Thyroid gland (tissue), 4 donors: ENCODE results near the gene DPYD. TPM values are rescaled to one million over a fixed set of nuclear protein-coding genes. Genes with fewer than 3 reads are reported as not detected.

Experiments used
- DNase-seq, 2 donors: peaks; one replicate each; pipeline ENCODE4 v3.0.0-alpha.2; 2019
- H3K27ac ChIP-seq, 3 donors: fragments of 200-600 bp; sonication (generic); 1 replicate in 2 of 3; 2 replicates in 1 of 3; pipeline ENCODE4 v1.5.1; 2016 to 2019; ENCODE audit warnings: mild to moderate bottlenecking in 1 of 3, moderate library complexity in 1 of 3
- H3K27me3 ChIP-seq: fragments of 200-600 bp; sonication (generic); one replicate; pipeline ENCODE4 v1.5.1; 2019
- H3K36me3 ChIP-seq, 2 donors: fragments of 200-600 bp; sonication (generic); one replicate each; pipeline ENCODE4 v1.5.1; 2016 to 2019
- H3K4me1 ChIP-seq, 2 donors: fragments of 200-600 bp; sonication (generic); one replicate each; pipeline ENCODE4 v1.5.1; 2017 to 2019
- H3K4me3 ChIP-seq, 3 donors: fragments of 200-600 bp; sonication (generic); replicated peaks in 1 of 3; 1 replicate in 2 of 3; 2 replicates in 1 of 3; pipeline ENCODE4 v1.5.1; 2016; ENCODE audit warnings: mild to moderate bottlenecking in 1 of 3
- H3K9me3 ChIP-seq: fragments of 200-600 bp; sonication (generic); one replicate; pipeline ENCODE4 v1.5.1; 2017
- CTCF ChIP-seq, 6 experiments: fragments of 200-600 bp in 3 of 6; fragments of 450-650 bp in 3 of 6; sonication (generic) in 3 of 6; IDR thresholded peaks; one replicate each; pipeline ENCODE4 v1.5.1; 2016 to 2019; ENCODE audit warnings: antibody characterized with exemption in 6 of 6, mild to moderate bottlenecking in 2 of 6, inconsistent platforms in 1 of 6, moderate library complexity in 1 of 6
- POLR2A ChIP-seq, 2 donors: fragments of 450-650 bp; IDR thresholded peaks; one replicate each; pipeline ENCODE4 v1.6.1; 2017; ENCODE audit warnings: antibody characterized with exemption in 2 of 2, mild to moderate bottlenecking in 2 of 2, moderate library complexity in 1 of 2
- WGBS, 2 donors: methylation state at CpG; one replicate each; pipeline ENCODE4 v1.1.5; 2017; 5-methylcytosine and 5-hydroxymethylcytosine counted together
- intact Hi-C: fragments of 100-400 bp; cut with DNase I; formaldehyde crosslinking; loops from one replicate; pipeline ENCODE4 v1.15.1; 2023
- total RNA-seq, 4 donors: library from RNA; depleted of rRNA; stranded (reverse); fragments of >200 nt; gene quantifications; one replicate each; pipeline ENCODE4 v1.2.3, GENCODE V29; 2016

Gene DPYD
- total RNA-seq, 4 donors from 2014 or later, result 27.3 to 54.0 (median 39.5) TPM

GRCh38 chr1:97271916-97272788 lies 648.7 kb downstream of the DPYD start:
- H3K4me3 ChIP-seq, result no peak overlapping the region
- 40 to 46% methylated on average over 6 of the region's 6 CpGs for WGBS, 2 donors
- TF ChIP-seq POLR2A (IDR thresholded peaks at IDR 0.05) (no peak), CTCF (IDR thresholded peaks at IDR 0.05) (no peak)
- no peaks in the 10 kb centered on the region for H3K36me3 ChIP-seq
- no peaks in the 10 kb centered on the region for H3K27me3 ChIP-seq
- intact Hi-C loops, result no loop called here
- H3K27ac ChIP-seq, result no peak overlapping the region
- H3K9me3 ChIP-seq, result no peaks in the 10 kb centered on the region
- peaks cover 14 to 17% of the 10 kb centered on the region in 2 donors for H3K4me1 ChIP-seq
- DNase-seq, result no peak

GRCh38 chr1:97270508-97271307 lies 650.1 kb downstream of the DPYD start:
- no peak for TF ChIP-seq CTCF (IDR thresholded peaks at IDR 0.05)
- TF ChIP-seq POLR2A (IDR thresholded peaks at IDR 0.05), result no peak
- DNase-seq, result no peak
- no peaks in the 10 kb centered on the region for H3K9me3 ChIP-seq
- H3K4me3 ChIP-seq, result no peak overlapping the region
- peaks cover 14 to 17% of the 10 kb centered on the region in 2 donors for H3K4me1 ChIP-seq
- 30 to 32% methylated on average over 3 of the region's 3 CpGs for WGBS, 2 donors
- intact Hi-C loops, result no loop called here
- H3K36me3 ChIP-seq, result no peaks in the 10 kb centered on the region
- no peaks in the 10 kb centered on the region for H3K27me3 ChIP-seq
- no peak overlapping the region for H3K27ac ChIP-seq

- peaks cover 3 to 4% of the 10 kb centered on the region in 2 donors for H3K4me1 ChIP-seq
- no peaks in the 10 kb centered on the region for H3K27me3 ChIP-seq
- H3K27ac ChIP-seq, result no peak overlapping the region
- TF ChIP-seq POLR2A (IDR thresholded peaks at IDR 0.05), result no peak
- no peak for TF ChIP-seq CTCF (IDR thresholded peaks at IDR 0.05)
- H3K9me3 ChIP-seq, result no peaks in the 10 kb centered on the region
- no peak overlapping the region for H3K4me3 ChIP-seq
- H3K36me3 ChIP-seq, result no peaks in the 10 kb centered on the region
- DNase-seq, result no peak
- intact Hi-C loops, result no loop called here
These were observed 655.2 kb downstream of the DPYD start for GRCh38 chr1:97265630-97266029.

- Histone ChIP-seq H3K27ac (no peak overlapping the region), H3K4me3 (no peak overlapping the region), H3K9me3 (no peaks in the 10 kb centered on the region), H3K27me3 (no peaks in the 10 kb centered on the region), H3K36me3 (no peaks in the 10 kb centered on the region), H3K4me1 (no peaks in the 10 kb centered on the region)
- WGBS, 2 donors, result 66 to 69% methylated on average over 1 of the region's 1 CpG
- intact Hi-C loops, result no loop called here
- DNase-seq, result no peak
- TF ChIP-seq POLR2A (IDR thresholded peaks at IDR 0.05), result no peak
- TF ChIP-seq CTCF (IDR thresholded peaks at IDR 0.05), result no peak
These were observed 658.0 kb downstream of the DPYD start for GRCh38 chr1:97262842-97263241.

GRCh38 chr1:97258597-97258996 lies 662.2 kb downstream of the DPYD start:
- no peak for DNase-seq
- Histone ChIP-seq H3K27ac (no peak overlapping the region), H3K36me3 (no peaks in the 10 kb centered on the region), H3K4me1 (no peaks in the 10 kb centered on the region), H3K27me3 (no peaks in the 10 kb centered on the region), H3K4me3 (no peak overlapping the region), H3K9me3 (no peaks in the 10 kb centered on the region)
- TF ChIP-seq CTCF (IDR thresholded peaks at IDR 0.05) (no peak), POLR2A (IDR thresholded peaks at IDR 0.05) (no peak)
- intact Hi-C loops, result no loop called here
- WGBS, 2 donors, result 86 to 88% methylated on average over 1 of the region's 1 CpG
